ENCODE results near the gene PEBP1.

The PEBP1 gene

GRCh38 chr12:118135788-118136558 is at the start of gene PEBP1:
PEBP1 (plus strand) TSS chr12:118136124; CDS start chr12:118136210, 86 bp downstream.
- TF ChIP-seq CTCF (IDR thresholded peaks at IDR 0.05): peak; percentile 18
- no peaks in the 10 kb centered on the region for H3K36me3 ChIP-seq
- no peak within 1 kb of the TSS for H3K27ac ChIP-seq
- no peaks in the 10 kb centered on the region for H3K9me3 ChIP-seq
- peaks cover 21 to 26% of the 10 kb centered on the region in 2 experiments for H3K4me1 ChIP-seq (ENCODE audit: control insufficient read depth in 1 of 2, insufficient read depth in 1 of 2, low read depth in 1 of 2, low read length in 1 of 2)
- peak within 1 kb of the TSS; percentile 61 to 71 for H3K4me3 ChIP-seq (ENCODE audit: low read depth in 1 of 2, low read length in 1 of 2)
- peaks cover 16% of the 10 kb centered on the region for H3K27me3 ChIP-seq

- H3K36me3 ChIP-seq: no peaks in the 10 kb centered on the region
- no peak overlapping the region for H3K4me3 ChIP-seq (ENCODE audit: low read depth in 1 of 2, low read length in 1 of 2)
- H3K27ac ChIP-seq: no peak overlapping the region
- H3K27me3 ChIP-seq: no peaks in the 10 kb centered on the region
- no peak for TF ChIP-seq CTCF (IDR thresholded peaks at IDR 0.05)
- H3K9me3 ChIP-seq: no peaks in the 10 kb centered on the region
- no peaks in the 10 kb centered on the region for H3K4me1 ChIP-seq (ENCODE audit: control insufficient read depth in 1 of 2, insufficient read depth in 1 of 2, low read depth in 1 of 2, low read length in 1 of 2)
Measured at GRCh38 chr12:118089782-118090181, 46.1 kb upstream of the PEBP1 start.

GRCh38 chr12:118094039-118094438 is 41.9 kb upstream of the PEBP1 start:
- no peak for TF ChIP-seq CTCF (IDR thresholded peaks at IDR 0.05)
- H3K27ac ChIP-seq: no peak overlapping the region
- H3K4me1 ChIP-seq (ENCODE audit: control insufficient read depth in 1 of 2, insufficient read depth in 1 of 2, low read depth in 1 of 2, low read length in 1 of 2): no peaks in the 10 kb centered on the region
- H3K27me3 ChIP-seq: no peaks in the 10 kb centered on the region
- no peak overlapping the region for H3K4me3 ChIP-seq (ENCODE audit: low read depth in 1 of 2, low read length in 1 of 2)
- H3K9me3 ChIP-seq: no peaks in the 10 kb centered on the region
- H3K36me3 ChIP-seq: no peaks in the 10 kb centered on the region

- TF ChIP-seq CTCF (IDR thresholded peaks at IDR 0.05): no peak
- peaks cover 7 to 9% of the 10 kb centered on the region in 2 experiments for H3K4me1 ChIP-seq (ENCODE audit: control insufficient read depth in 1 of 2, insufficient read depth in 1 of 2, low read depth in 1 of 2, low read length in 1 of 2)
- no peaks in the 10 kb centered on the region for H3K36me3 ChIP-seq
- H3K4me3 ChIP-seq (ENCODE audit: low read depth in 1 of 2, low read length in 1 of 2): no peak overlapping the region
- H3K9me3 ChIP-seq: no peaks in the 10 kb centered on the region
- H3K27ac ChIP-seq: no peak overlapping the region
- peaks cover 25% of the 10 kb centered on the region for H3K27me3 ChIP-seq
Measured at GRCh38 chr12:118098401-118098800, 37.5 kb upstream of the PEBP1 start.

- no peaks in the 10 kb centered on the region for H3K36me3 ChIP-seq
- TF ChIP-seq CTCF (IDR thresholded peaks at IDR 0.05): no peak
- peaks cover 31% of the 10 kb centered on the region for H3K27me3 ChIP-seq
- no peak overlapping the region for H3K27ac ChIP-seq
- H3K4me3 ChIP-seq (ENCODE audit: low read depth in 1 of 2, low read length in 1 of 2): no peak overlapping the region
- no peaks in the 10 kb centered on the region for H3K9me3 ChIP-seq
- H3K4me1 ChIP-seq (ENCODE audit: control insufficient read depth in 1 of 2, insufficient read depth in 1 of 2, low read depth in 1 of 2, low read length in 1 of 2): peaks cover 12 to 16% of the 10 kb centered on the region in 2 experiments
Measured at GRCh38 chr12:118098911-118099671, 36.8 kb upstream of the PEBP1 start.
